Measurements from ENCODE around the gene DENND2C.

The DENND2C gene

DNA sequence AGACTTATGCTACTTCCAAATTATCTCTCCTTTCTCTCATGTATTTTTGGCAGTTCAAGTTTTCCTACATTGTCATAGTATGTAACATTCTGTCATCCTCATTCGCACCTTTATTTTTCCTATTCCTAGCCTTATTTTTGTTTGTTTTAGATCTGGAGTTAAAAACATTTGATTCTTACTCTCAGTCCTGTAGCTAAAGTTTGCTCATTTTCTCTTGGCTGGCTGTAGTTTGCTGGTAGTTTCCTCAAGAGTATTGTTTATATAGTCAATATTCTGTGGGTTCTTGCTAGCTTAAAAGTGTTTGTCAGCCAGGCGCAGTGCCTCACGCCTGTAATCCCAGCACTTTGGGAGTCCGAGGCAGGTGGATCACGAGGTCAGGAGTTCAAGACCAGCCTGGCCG lies 129.0 kb downstream of the DENND2C start:
- DNase-seq = no peak

DNA sequence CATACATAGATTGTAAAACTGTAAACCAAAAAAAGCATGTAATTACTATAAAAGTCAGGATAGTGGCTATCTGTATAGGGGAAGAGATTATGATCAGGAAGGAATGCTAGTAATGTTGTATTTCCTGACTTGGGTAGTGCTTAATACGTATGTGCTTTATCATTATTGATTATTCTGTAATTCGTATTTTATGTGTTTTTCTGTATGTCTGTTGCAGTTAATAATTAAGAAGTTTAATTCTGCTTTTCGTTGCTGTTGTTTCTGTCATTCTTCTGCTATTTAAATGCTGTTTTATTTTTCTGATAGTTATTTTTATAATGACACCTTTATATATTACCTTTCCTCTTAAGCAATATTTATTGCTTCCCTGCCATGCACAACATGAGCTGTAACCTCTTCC lies 129.6 kb downstream of the DENND2C start:
- no peak for DNase-seq

DNA sequence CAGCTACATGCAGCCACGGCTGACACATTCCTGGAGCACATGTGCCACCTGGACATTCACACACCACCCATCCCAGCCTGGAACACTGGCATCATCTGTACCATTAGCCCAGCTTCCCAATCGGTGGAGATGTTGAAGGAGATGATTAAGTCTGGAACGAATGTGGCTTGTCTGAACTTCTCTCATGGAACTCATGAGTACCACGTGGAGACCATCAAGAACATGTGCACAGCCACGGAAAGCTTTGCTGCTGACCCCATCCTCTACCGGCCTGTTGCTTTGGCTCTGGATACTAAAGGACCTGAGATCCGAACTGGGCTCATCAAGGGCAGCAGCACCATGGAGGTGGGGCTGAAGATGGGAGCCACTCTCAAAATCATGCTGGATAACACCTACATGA lies 133.8 kb downstream of the DENND2C start:
- DNase-seq = no peak

DNA sequence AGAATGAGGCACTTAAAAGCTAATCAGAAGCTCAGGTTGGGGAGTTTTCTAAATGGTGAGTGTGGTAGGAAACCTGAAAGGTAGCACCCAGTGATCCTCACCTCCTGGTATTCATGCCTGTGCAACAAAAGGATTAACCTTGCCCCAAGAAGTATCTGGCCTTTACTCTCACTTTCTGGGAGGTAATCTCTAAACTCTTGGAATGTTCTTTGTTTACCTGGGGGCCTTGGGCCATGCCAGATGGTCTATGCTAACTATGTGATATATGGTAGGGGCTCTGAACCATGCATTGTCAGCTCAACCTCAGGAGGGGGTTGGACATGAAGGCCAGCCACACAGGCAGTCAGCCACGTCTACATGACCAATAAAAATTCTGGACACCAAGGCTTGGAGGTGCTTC lies 134.4 kb downstream of the DENND2C start:
- DNase-seq = no peak

Data from NCI-H1694 treated with DMSO at 0.1 percent for 48 hours (cell line).